ENCODE measurements around the gene RHOBTB3. TPM values are rescaled to one million over a fixed set of nuclear protein-coding genes. Genes with fewer than 3 reads are reported as not detected.

Gene RHOBTB3
- total RNA-seq, 6 experiments from 2014 or later, result 24.1 to 49.1 (median 38.9) TPM

DNA sequence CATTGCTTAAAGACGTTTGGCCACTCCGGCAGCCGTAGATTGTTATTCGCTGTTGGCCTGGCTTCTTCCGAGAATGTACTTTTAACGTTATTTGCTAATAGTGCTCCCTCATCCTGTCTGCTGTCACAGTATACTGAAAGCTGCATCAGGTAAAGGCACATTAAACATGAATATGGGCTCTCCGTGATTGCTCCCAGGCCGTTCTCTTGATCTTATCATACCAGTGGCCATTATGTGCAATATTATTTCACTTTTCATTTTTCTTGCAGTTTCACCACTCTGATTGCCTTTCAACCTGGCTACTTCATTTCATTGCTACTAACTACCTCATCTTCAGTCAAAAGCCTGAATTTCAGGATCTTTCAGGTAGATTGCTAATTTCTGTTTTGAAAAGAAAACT, 57.4 kb downstream of the RHOBTB3 start:
- Histone ChIP-seq H3K9me3 (no peaks in the 10 kb centered on the region), H3K27ac (no peak overlapping the region), H3K4me3 (no peak overlapping the region), H3K27me3 (no peaks in the 10 kb centered on the region), H3K4me1 (peaks cover 0 to 20% (median 8%) of the 10 kb centered on the region in 4 donors), H3K36me3 (peaks cover 0 to 14% (median 0%) of the 10 kb centered on the region in 4 donors)
- ATAC-seq (no peak), DNase-seq (no peak)
- intact Hi-C loops (cut with DNase I), result loop anchor here in 1 of 2 donors (10.0 kb wide), 1 partner anchor 56 kb away; no protein-coding TSS in a partner anchor
- TF ChIP-seq, protein P1, sequence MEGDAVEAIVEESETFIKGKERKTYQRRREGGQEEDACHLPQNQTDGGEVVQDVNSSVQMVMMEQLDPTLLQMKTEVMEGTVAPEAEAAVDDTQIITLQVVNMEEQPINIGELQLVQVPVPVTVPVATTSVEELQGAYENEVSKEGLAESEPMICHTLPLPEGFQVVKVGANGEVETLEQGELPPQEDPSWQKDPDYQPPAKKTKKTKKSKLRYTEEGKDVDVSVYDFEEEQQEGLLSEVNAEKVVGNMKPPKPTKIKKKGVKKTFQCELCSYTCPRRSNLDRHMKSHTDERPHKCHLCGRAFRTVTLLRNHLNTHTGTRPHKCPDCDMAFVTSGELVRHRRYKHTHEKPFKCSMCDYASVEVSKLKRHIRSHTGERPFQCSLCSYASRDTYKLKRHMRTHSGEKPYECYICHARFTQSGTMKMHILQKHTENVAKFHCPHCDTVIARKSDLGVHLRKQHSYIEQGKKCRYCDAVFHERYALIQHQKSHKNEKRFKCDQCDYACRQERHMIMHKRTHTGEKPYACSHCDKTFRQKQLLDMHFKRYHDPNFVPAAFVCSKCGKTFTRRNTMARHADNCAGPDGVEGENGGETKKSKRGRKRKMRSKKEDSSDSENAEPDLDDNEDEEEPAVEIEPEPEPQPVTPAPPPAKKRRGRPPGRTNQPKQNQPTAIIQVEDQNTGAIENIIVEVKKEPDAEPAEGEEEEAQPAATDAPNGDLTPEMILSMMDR (IDR thresholded peaks at IDR 0.05), result no peak
- TF ChIP-seq POLR2A (IDR thresholded peaks at IDR 0.05), result no peak
- WGBS (ENCODE audit: insufficient coverage, low coverage, low lambda C conversion rate, missing lambda C conversion rate), result 91% methylated on average over 8 of the region's 8 CpGs

DNA sequence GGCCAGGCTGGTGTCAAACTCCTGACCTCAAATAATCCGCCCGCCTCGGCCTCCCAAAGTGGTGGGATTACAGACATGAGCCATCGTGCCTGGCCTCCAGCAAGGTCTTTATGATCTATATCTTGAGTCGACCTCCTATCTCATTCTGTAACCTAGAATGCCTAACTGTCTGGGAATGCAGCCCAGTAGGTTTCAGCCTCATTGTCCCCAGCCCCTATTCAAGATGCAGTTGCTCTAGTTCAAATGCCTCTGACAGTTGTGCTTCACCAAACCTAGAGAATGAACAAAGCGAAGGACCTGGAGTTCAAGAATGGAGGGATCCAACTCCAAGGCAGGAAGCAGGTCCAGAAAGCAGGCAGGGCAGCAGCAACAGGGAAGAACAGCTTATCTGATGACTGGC, 60.6 kb downstream of the RHOBTB3 start:
- Histone ChIP-seq H3K4me3 (no peak overlapping the region), H3K36me3 (peaks cover 0 to 14% (median 0%) of the 10 kb centered on the region in 4 donors), H3K27me3 (no peaks in the 10 kb centered on the region), H3K27ac (no peak overlapping the region), H3K4me1 (no peaks in the 10 kb centered on the region), H3K9me3 (no peaks in the 10 kb centered on the region)
- no peak for TF ChIP-seq POLR2A (IDR thresholded peaks at IDR 0.05)
- 88% methylated on average over 6 of the region's 6 CpGs for WGBS (ENCODE audit: insufficient coverage, low coverage, low lambda C conversion rate, missing lambda C conversion rate)
- DNase-seq (no peak), ATAC-seq (no peak)
- intact Hi-C loops (cut with DNase I), result no loop called here

DNA sequence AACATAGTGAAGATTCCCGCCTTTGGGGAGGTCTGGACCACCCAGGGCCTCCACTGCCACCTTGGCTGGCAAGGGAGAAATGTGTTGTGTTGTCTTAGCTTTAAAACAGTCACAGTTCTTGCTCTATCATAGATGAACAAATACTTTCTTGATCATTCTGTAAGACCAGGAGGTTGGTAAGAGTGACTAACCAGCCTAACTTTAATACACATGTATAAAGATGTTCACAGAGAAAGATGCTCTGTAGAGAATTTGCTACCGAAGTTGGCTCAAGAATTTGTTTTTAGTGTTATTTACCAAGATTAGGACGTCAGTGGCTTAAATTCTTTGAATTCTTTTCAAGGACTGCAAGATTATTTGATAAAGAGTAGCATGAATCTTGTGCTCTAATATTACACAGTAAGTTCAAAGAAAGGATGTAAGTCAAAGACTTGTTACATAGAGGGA, 63.0 kb downstream of the RHOBTB3 start:
- H3K4me1 ChIP-seq, result peaks cover 0 to 3% (median under 1%) of the 10 kb centered on the region in 4 donors
- H3K27ac ChIP-seq, result no peak overlapping the region
- WGBS (ENCODE audit: insufficient coverage, low coverage, low lambda C conversion rate, missing lambda C conversion rate), result 61% methylated on average over 2 of the region's 3 CpGs
- no peaks in the 10 kb centered on the region for H3K9me3 ChIP-seq
- H3K27me3 ChIP-seq, result no peaks in the 10 kb centered on the region
- no peak overlapping the region for H3K4me3 ChIP-seq
- TF ChIP-seq POLR2A (IDR thresholded peaks at IDR 0.05), result no peak
- TF ChIP-seq, protein P1 (IDR thresholded peaks at IDR 0.05), result no peak
- no peak for DNase-seq
- ATAC-seq, result no peak
- H3K36me3 ChIP-seq, result peaks cover 0 to 7% (median 0%) of the 10 kb centered on the region in 4 donors
- intact Hi-C loops (cut with DNase I), result no loop called here

DNA sequence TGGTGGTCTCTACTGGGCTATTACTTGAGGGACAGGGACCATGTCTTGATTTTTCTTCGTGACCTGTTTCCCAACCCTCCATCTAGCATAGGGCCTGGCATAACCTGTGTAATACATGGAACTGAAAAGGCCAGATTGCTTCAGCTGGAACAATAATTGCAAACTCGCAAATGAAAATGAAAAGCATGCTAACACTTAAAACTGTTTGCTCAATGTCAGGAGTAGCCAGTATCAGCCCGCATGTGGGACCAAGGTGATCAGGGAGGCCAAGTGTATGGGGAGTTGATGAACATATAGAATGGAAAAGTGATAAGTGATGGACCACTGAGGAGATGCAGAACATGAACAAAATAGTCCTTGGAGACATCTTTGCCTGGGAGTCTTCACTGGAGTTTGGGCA, 66.2 kb downstream of the RHOBTB3 start:
- 94% methylated on average over 3 of the region's 3 CpGs for WGBS (ENCODE audit: insufficient coverage, low coverage, low lambda C conversion rate, missing lambda C conversion rate)
- intact Hi-C loops (cut with DNase I), result no loop called here
- ATAC-seq (no peak), DNase-seq (no peak)
- H3K27me3 ChIP-seq, result no peaks in the 10 kb centered on the region
- no peaks in the 10 kb centered on the region for H3K9me3 ChIP-seq
- peaks cover 0 to 7% (median 0%) of the 10 kb centered on the region in 4 donors for H3K36me3 ChIP-seq
- TF ChIP-seq POLR2A (IDR thresholded peaks at IDR 0.05), result no peak
- TF ChIP-seq, protein P1 (IDR thresholded peaks at IDR 0.05), result no peak
- peaks cover 0 to 34% (median 14%) of the 10 kb centered on the region in 4 donors for H3K4me1 ChIP-seq
- H3K4me3 ChIP-seq, result no peak overlapping the region
- no peak overlapping the region for H3K27ac ChIP-seq

DNA sequence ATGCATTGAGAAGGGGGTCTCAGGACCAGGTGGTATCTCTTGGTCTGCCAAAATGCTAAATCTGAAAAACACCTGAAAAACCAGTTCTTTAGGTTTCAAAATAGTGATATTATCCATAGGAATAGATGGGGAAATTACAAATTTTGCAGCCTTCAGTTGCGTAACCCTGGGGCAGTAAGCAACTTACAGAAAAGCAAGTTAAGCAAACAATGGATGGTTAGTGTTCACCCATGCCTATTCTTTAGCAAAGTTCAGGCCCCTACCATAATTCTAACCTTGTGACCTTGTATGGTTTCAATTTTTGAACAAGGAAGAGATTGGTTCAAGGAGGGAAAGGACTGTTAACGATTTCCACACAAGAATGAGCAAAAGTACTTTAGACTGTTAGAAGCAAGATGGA, 66.9 kb downstream of the RHOBTB3 start:
- Histone ChIP-seq H3K9me3 (no peaks in the 10 kb centered on the region), H3K4me3 (no peak overlapping the region), H3K36me3 (peaks cover 0 to 2% (median 0%) of the 10 kb centered on the region in 4 donors), H3K27me3 (no peaks in the 10 kb centered on the region), H3K27ac (no peak overlapping the region), H3K4me1 (peaks cover 0 to 41% (median 18%) of the 10 kb centered on the region in 4 donors)
- 94% methylated on average over 2 of the region's 2 CpGs for WGBS (ENCODE audit: insufficient coverage, low coverage, low lambda C conversion rate, missing lambda C conversion rate)
- no peak for ATAC-seq
- TF ChIP-seq, protein P1 (IDR thresholded peaks at IDR 0.05), result no peak
- TF ChIP-seq POLR2A (IDR thresholded peaks at IDR 0.05), result no peak
- no peak for DNase-seq
- intact Hi-C loops (cut with DNase I), result no loop called here
